B cell (primary cell): ENCODE data around the gene CSRNP2. TPM values are rescaled to one million over a fixed set of nuclear protein-coding genes. Genes with fewer than 3 reads are reported as not detected.

Source experiments
- ATAC-seq: fragments of 200-7000 bp; cut with Tn5 transposase; one replicate; pipeline ENCODE4 v1.10.0; 2021; ENCODE audit warnings: low read depth, mild to moderate bottlenecking, moderate number of reproducible peaks, moderate library complexity
- CTCF ChIA-PET: fragments of 350-600 bp; sonication (Branson Sonifier 250); formaldehyde crosslinking; loops from one replicate; lab custom pipeline; 2021; ENCODE audit warnings: antibody characterized with exemption, inconsistent platforms; lab: Charles Lee
- POLR2A ChIA-PET: fragments of 350-600 bp; sonication (Branson Sonifier 250); formaldehyde crosslinking; loops from one replicate; lab custom pipeline; 2021; ENCODE audit warnings: antibody characterized with exemption; lab: Charles Lee
- DNase-seq: peaks from one replicate; pipeline ENCODE4 v3.0.0; 2013
- H2AFZ ChIP-seq: 2 replicates; pipeline ENCODE4 v1.6.1; 2012; ENCODE audit warnings: mild to moderate bottlenecking, low read depth, low read length; ENCODE audit not compliant: insufficient read depth, poor library complexity, severe bottlenecking
- H3K27ac ChIP-seq, 2 donors: 1 replicate in 1 of 2; 2 replicates in 1 of 2; pipeline ENCODE4 v1.5.1; 2012 to 2013; ENCODE audit warnings: low read length in 2 of 2, mild to moderate bottlenecking in 2 of 2, moderate library complexity in 1 of 2
- H3K27me3 ChIP-seq, 4 experiments: fragments of 200-600 bp in 1 of 4; sonication (generic) in 1 of 4; replicated peaks in 1 of 4; 1 replicate in 2 of 4; 2 replicates in 2 of 4; pipeline versions ENCODE4 v1.6.1 to v1.7.0; 2013 to 2016; ENCODE audit warnings: low read length in 3 of 4, mild to moderate bottlenecking in 2 of 4, mixed read lengths in 1 of 4, moderate library complexity in 1 of 4; ENCODE audit not compliant: insufficient read depth in 4 of 4, control insufficient read depth in 3 of 4; ENCODE audit errors: control extremely low read depth in 1 of 4
- H3K36me3 ChIP-seq, 2 experiments: replicated peaks in 1 of 2; 1 replicate in 1 of 2; 2 replicates in 1 of 2; pipeline versions ENCODE4 v1.6.1 to v1.7.1; 2013; ENCODE audit warnings: low read length in 1 of 2; ENCODE audit not compliant: insufficient read depth in 2 of 2, control insufficient read depth in 1 of 2; ENCODE audit errors: control extremely low read depth in 1 of 2, extremely low read depth in 1 of 2
- H3K4me1 ChIP-seq, 2 donors: fragments of 200-600 bp in 1 of 2; sonication (generic) in 1 of 2; 1 replicate in 1 of 2; 2 replicates in 1 of 2; pipeline versions ENCODE4 v1.5.1 to v1.6.1; 2013 to 2017; ENCODE audit warnings: low read length in 2 of 2; ENCODE audit not compliant: control insufficient read depth in 2 of 2, insufficient read depth in 2 of 2
- H3K4me2 ChIP-seq: replicated peaks from 2 replicates; pipeline ENCODE3; 2012; ENCODE audit warnings: mild to moderate bottlenecking, low read depth, low read length; ENCODE audit not compliant: poor library complexity, severe bottlenecking
- H3K4me3 ChIP-seq, 5 experiments: fragments of 200-600 bp in 1 of 5; sonication (generic) in 1 of 5; 1 replicate in 3 of 5; 2 replicates in 2 of 5; pipeline versions ENCODE4 v1.5.1 to v1.7.0; 2011 to 2016; ENCODE audit warnings: low read length in 4 of 5, mild to moderate bottlenecking in 4 of 5, low read depth in 2 of 5, control low read depth in 1 of 5, moderate library complexity in 1 of 5; ENCODE audit not compliant: insufficient read depth in 1 of 5; ENCODE audit errors: control extremely low read depth in 1 of 5, extremely low read depth in 1 of 5
- H3K79me2 ChIP-seq: fragments of 200-600 bp; sonication (generic); one replicate; pipeline ENCODE4 v1.6.0; 2016; ENCODE audit warnings: low read length; ENCODE audit not compliant: control insufficient read depth, insufficient read depth
- H3K9ac ChIP-seq: fragments of 200-600 bp; sonication (generic); 2 replicates; pipeline ENCODE4 v1.6.1; 2017; ENCODE audit warnings: mild to moderate bottlenecking, low read length, moderate library complexity
- H3K9me3 ChIP-seq, 3 donors: one replicate each; pipeline versions ENCODE4 v1.6.1 to v1.7.1; 2013; ENCODE audit warnings: low read length in 2 of 3; ENCODE audit not compliant: control insufficient read depth in 2 of 3, insufficient read depth in 1 of 3; ENCODE audit errors: control extremely low read depth in 1 of 3
- H4K20me1 ChIP-seq: 2 replicates; pipeline ENCODE4 v1.6.0; 2012; ENCODE audit warnings: mild to moderate bottlenecking, low read length; ENCODE audit not compliant: insufficient read depth, control insufficient read depth, poor library complexity, severe bottlenecking
- H3K27ac Mint-ChIP-seq: one replicate; pipeline ENCODE4 v1.8.0; 2021; ENCODE audit warnings: mixed read lengths
- H3K27me3 Mint-ChIP-seq: one replicate; pipeline ENCODE4 v1.8.0; 2021; ENCODE audit warnings: mixed read lengths
- H3K4me1 Mint-ChIP-seq: one replicate; pipeline ENCODE4 v1.8.0; 2021; ENCODE audit warnings: mixed read lengths
- H3K4me3 Mint-ChIP-seq: one replicate; pipeline ENCODE4 v1.8.0; 2021; ENCODE audit warnings: mixed read lengths
- H3K9me3 Mint-ChIP-seq: one replicate; pipeline ENCODE4 v1.8.0; 2022; ENCODE audit warnings: mixed read lengths; ENCODE audit not compliant: insufficient read depth
- CTCF ChIP-seq: fragments of 200-600 bp; IDR thresholded peaks from one replicate; pipeline ENCODE4 v1.8.0; 2022; ENCODE audit warnings: antibody characterized with exemption, mild to moderate bottlenecking
- EZH2 ChIP-seq: IDR thresholded peaks from 2 replicates; pipeline ENCODE4 v1.6.1; 2012; ENCODE audit warnings: borderline replicate concordance, low read depth, mild to moderate bottlenecking, moderate library complexity, low read length; ENCODE audit not compliant: insufficient read depth, poor library complexity, severe bottlenecking
- WGBS: methylation state at CpG from one replicate; pipeline ENCODE4 v1.1.5; 2013; ENCODE audit warnings: missing lambda C conversion rate; ENCODE audit not compliant: insufficient coverage; 5-methylcytosine and 5-hydroxymethylcytosine counted together
- intact Hi-C: fragments of 100-400 bp; cut with micrococcal nuclease; formaldehyde crosslinking; loops from one replicate; pipeline ENCODE4 v1.10.0; 2022
- polyA plus RNA-seq: library from polyadenylated mRNA; depleted of rRNA; stranded (reverse); fragments of >200 nt; gene quantifications from 2 replicates; pipeline ENCODE4 v1.2.3, GENCODE V29; 2012
- total RNA-seq, 2 donors: library from RNA; stranded (reverse); fragments of 120-200 nt in 1 of 2; gene quantifications; 1 replicate in 1 of 2; 2 replicates in 1 of 2; pipeline versions ENCODE4 v1.2.3 to v1.2.4, GENCODE V29; 2013 to 2022

CSRNP2 gene
- total and polyA plus RNA-seq, 2 donors (not counting 1 experiment from before 2014, with no cell fraction given) = 10.3 to 49.8 TPM

- TF ChIP-seq EZH2 = no peak
- no peak for TF ChIP-seq CTCF
- intact Hi-C loops = no loop called here
- Histone ChIP-seq H2AFZ (no peak overlapping the region), H3K4me1 (no peaks in the 10 kb centered on the region), H3K4me3 (no peak overlapping the region), H4K20me1 (no peaks in the 10 kb centered on the region), H3K27ac (no peak overlapping the region), H3K4me2 (no peak overlapping the region), H3K27me3 (no peaks in the 10 kb centered on the region), H3K36me3 (peaks cover 0 to 3% of the 10 kb centered on the region in 2 experiments), H3K9ac (no peak overlapping the region), H3K9me3 (no peaks in the 10 kb centered on the region), H3K79me2 (peaks cover 2% of the 10 kb centered on the region)
- ChIA-PET POLR2A (interaction anchor here (0.6 kb wide), 1 partner anchor 93 kb away, joined by 5 read pairs; the partner anchor contains the start of gene POU6F1), CTCF (interaction anchor here (1.0 kb wide), 1 partner anchor 217 kb away, joined by 3 read pairs; no protein-coding TSS in a partner anchor)
- Mint-ChIP-seq H3K9me3 (no peaks in the 10 kb centered on the region), H3K27me3 (no peaks in the 10 kb centered on the region), H3K4me1 (no peaks in the 10 kb centered on the region), H3K27ac (no peak overlapping the region), H3K4me3 (no peak overlapping the region)
- ATAC-seq = no peak
- WGBS = 98% methylated on average over 14 of the region's 14 CpGs
- no peak for DNase-seq
Measured at GRCh38 chr12:51124504-51124903, 41.1 kb upstream of the CSRNP2 start.

GRCh38 chr12:51122844-51123243, 39.4 kb upstream of the CSRNP2 start:
- peaks cover 0 to 6% of the 10 kb centered on the region in 2 experiments for H3K36me3 ChIP-seq
- TF ChIP-seq CTCF = no peak
- DNase-seq (no peak), ATAC-seq (no peak)
- intact Hi-C loops = no loop called here
- CTCF ChIA-PET = no interaction called here
- no peak overlapping the region for H3K4me3 ChIP-seq
- H4K20me1 ChIP-seq = no peaks in the 10 kb centered on the region
- H3K27me3 ChIP-seq = no peaks in the 10 kb centered on the region
- no peaks in the 10 kb centered on the region for H3K9me3 ChIP-seq
- H3K27ac Mint-ChIP-seq = no peak overlapping the region
- H3K27me3 Mint-ChIP-seq = no peaks in the 10 kb centered on the region
- H3K9me3 Mint-ChIP-seq = no peaks in the 10 kb centered on the region
- H3K9ac ChIP-seq = no peak overlapping the region
- H3K4me2 ChIP-seq = no peak overlapping the region
- no peak overlapping the region for H2AFZ ChIP-seq
- H3K4me1 ChIP-seq = no peaks in the 10 kb centered on the region
- H3K4me3 Mint-ChIP-seq = no peak overlapping the region
- no peaks in the 10 kb centered on the region for H3K79me2 ChIP-seq
- no peaks in the 10 kb centered on the region for H3K4me1 Mint-ChIP-seq
- no peak overlapping the region for H3K27ac ChIP-seq
- POLR2A ChIA-PET = no interaction called here
